ENCODE data around the gene SLC39A2. TPM values are rescaled to one million over a fixed set of nuclear protein-coding genes. Genes with fewer than 3 reads are reported as not detected.

SLC39A2 gene
- total and polyA plus RNA-seq, 9 of the 15 experiments (the other 6 are each of a cell fraction or from before 2014, with no cell fraction given) = 0.06 to 0.09 TPM; not detected in 7

- ChIA-PET CTCF (ENCODE audit: low intra/inter-chr PET ratio) (no interaction called here), POLR2A (interaction anchor here (0.6 to 2.6 kb wide), 4 partner anchors 11 to 286 kb away, joined by 3 to 12 read pairs (median 3); no protein-coding TSS in a partner anchor)
- peak overlapping the region; percentile 76 for H3K4me2 ChIP-seq (ENCODE audit: insufficient read depth, low read length)
- H3K9me1 ChIP-seq (ENCODE audit: control insufficient read depth, insufficient read depth, low read length) = peaks cover 2% of the 10 kb centered on the region
- H3K36me3 ChIP-seq (ENCODE audit: control insufficient read depth, insufficient read depth, low read length) = peaks cover 11% of the 10 kb centered on the region; the same call in 1 of the 3 replicates
- H3K79me2 ChIP-seq (ENCODE audit: control insufficient read depth, insufficient read depth, low read length) = peaks cover 21% of the 10 kb centered on the region
- in situ Hi-C loops (cut with MboI) = no loop called here
- WGBS (ENCODE audit: insufficient coverage, low coverage, missing lambda C conversion rate) = 16% methylated on average over 11 of the region's 58 CpGs
- peaks cover 35 to 39% of the 10 kb centered on the region in 2 experiments for H3K4me1 ChIP-seq (replicated peaks in 1 of 2; ENCODE audit: control insufficient read depth in 2 of 2, insufficient read depth in 2 of 2, low read length in 2 of 2)
- intact Hi-C loops (cut with micrococcal nuclease) = no loop called here
- ATAC-seq (peak; percentile 27), FAIRE-seq (peak; percentile 37), DNase-seq (ENCODE audit: extremely low read depth in 1 of 4, low spot score in 3 of 4) (peak; percentile 53 to 66 (median 62))
- no peaks in the 10 kb centered on the region for H3K9me3 ChIP-seq (replicated peaks; ENCODE audit: control insufficient read depth, insufficient read depth, low read depth, low read length)
- H3K4me3 ChIP-seq = peak overlapping the region; percentile 66
- H3K27me3 ChIP-seq (ENCODE audit: control insufficient read depth in 2 of 2, insufficient read depth in 2 of 2, low read length in 2 of 2) = no peaks in the 10 kb centered on the region
- H4K20me1 ChIP-seq (replicated peaks; ENCODE audit: control insufficient read depth, insufficient read depth, low read length) = no peaks in the 10 kb centered on the region
- H3K27ac ChIP-seq (ENCODE audit: extremely low read depth, low read depth, low read length) = peak overlapping the region; percentile 80
- peak overlapping the region; percentile 71 to 92 for H3K9ac ChIP-seq (ENCODE audit: insufficient read depth in 1 of 2, low read depth in 2 of 2, low read length in 2 of 2)
- BruUV-seq (replicated peaks) = no TSS peak
- H2AFZ ChIP-seq (ENCODE audit: low read depth, low read length) = peak overlapping the region; percentile 81
- TF ChIP-seq ZBTB7A (IDR thresholded peaks at IDR 0.05; ENCODE audit: borderline replicate concordance, control insufficient read depth, low read depth, low read length) = peak; percentile 62; the same call in 1 of the 2 replicates
- TF ChIP-seq EGR1 (conservative IDR thresholded peaks at IDR 0.05) = peak; percentile 26; the same call in 1 of the 2 replicates
- no peak for TF ChIP-seq ETS2 (tag; IDR thresholded peaks at IDR 0.05; ENCODE audit: borderline replicate concordance, poor library complexity, severe bottlenecking)
- TF ChIP-seq ZBTB43 (CRISPR knock-in tag; IDR thresholded peaks at IDR 0.05) = no peak
- TF ChIP-seq ZNF785 (CRISPR knock-in tag; IDR thresholded peaks at IDR 0.05) = no peak
- TF ChIP-seq CXXC5 (CRISPR knock-in tag; IDR thresholded peaks at IDR 0.05) = peak; percentile 6; the same call in 1 of the 2 replicates
- no peak for TF ChIP-seq NBN (IDR thresholded peaks at IDR 0.05; ENCODE audit: low read depth)
- no peak for TF ChIP-seq NRF1 (conservative IDR thresholded peaks at IDR 0.05 in 1 of 2, IDR thresholded peaks at IDR 0.05 in 1 of 2)
- TF ChIP-seq L3MBTL2 (IDR thresholded peaks at IDR 0.05) = peak; percentile 50; the same call in 1 of the 2 replicates
- TF ChIP-seq RBFOX2 (IDR thresholded peaks at IDR 0.05; ENCODE audit: low read depth, low read length) = peak; percentile 58
- TF ChIP-seq, protein P1, sequence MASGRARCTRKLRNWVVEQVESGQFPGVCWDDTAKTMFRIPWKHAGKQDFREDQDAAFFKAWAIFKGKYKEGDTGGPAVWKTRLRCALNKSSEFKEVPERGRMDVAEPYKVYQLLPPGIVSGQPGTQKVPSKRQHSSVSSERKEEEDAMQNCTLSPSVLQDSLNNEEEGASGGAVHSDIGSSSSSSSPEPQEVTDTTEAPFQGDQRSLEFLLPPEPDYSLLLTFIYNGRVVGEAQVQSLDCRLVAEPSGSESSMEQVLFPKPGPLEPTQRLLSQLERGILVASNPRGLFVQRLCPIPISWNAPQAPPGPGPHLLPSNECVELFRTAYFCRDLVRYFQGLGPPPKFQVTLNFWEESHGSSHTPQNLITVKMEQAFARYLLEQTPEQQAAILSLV (tag; IDR thresholded peaks at IDR 0.05) = no peak
- TF ChIP-seq RFX5 (IDR thresholded peaks at IDR 0.05; ENCODE audit: low read depth, low read length) = no peak
- no peak for TF ChIP-seq MTF1 (CRISPR knock-in tag; IDR thresholded peaks at IDR 0.05; ENCODE audit: borderline replicate concordance)
- peak; percentile 74 for TF ChIP-seq VEZF1 (CRISPR knock-in tag; IDR thresholded peaks at IDR 0.05)
- TF ChIP-seq, protein P2, sequence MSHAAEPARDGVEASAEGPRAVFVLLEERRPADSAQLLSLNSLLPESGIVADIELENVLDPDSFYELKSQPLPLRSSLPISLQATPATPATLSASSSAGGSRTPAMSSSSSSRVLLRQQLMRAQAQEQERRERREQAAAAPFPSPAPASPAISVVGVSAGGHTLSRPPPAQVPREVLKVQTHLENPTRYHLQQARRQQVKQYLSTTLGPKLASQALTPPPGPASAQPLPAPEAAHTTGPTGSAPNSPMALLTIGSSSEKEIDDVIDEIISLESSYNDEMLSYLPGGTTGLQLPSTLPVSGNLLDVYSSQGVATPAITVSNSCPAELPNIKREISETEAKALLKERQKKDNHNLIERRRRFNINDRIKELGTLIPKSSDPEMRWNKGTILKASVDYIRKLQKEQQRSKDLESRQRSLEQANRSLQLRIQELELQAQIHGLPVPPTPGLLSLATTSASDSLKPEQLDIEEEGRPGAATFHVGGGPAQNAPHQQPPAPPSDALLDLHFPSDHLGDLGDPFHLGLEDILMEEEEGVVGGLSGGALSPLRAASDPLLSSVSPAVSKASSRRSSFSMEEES (CRISPR knock-in tag; IDR thresholded peaks at IDR 0.05) = no peak
Measured at GRCh38 chr14:21025371-21026273, 26.5 kb downstream of the SLC39A2 start.

All from K562 (cell line).